ENCODE measurements around the gene JAK2.

DNA sequence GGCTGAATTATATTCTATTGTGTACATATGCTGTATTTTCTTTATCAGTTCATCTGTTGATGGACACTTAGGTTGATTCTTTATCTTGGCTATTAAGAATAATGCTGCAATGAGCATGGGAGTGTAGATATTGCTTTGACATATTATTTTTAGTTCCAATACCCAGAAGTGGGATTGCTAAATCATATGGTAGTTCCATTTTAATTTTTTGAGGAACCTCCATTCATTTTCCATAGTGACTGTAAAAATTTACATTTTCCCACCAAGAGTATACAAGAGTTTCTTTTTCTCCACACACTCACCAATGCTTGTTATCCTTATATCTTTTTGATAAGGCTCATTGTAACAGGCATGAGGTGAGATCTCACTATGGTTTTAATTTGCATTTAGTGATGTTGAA is 19.4 kb downstream of the JAK2 start:
- TF ChIP-seq POLR2A (IDR thresholded peaks at IDR 0.05): no peak
- TF ChIP-seq, protein P1, sequence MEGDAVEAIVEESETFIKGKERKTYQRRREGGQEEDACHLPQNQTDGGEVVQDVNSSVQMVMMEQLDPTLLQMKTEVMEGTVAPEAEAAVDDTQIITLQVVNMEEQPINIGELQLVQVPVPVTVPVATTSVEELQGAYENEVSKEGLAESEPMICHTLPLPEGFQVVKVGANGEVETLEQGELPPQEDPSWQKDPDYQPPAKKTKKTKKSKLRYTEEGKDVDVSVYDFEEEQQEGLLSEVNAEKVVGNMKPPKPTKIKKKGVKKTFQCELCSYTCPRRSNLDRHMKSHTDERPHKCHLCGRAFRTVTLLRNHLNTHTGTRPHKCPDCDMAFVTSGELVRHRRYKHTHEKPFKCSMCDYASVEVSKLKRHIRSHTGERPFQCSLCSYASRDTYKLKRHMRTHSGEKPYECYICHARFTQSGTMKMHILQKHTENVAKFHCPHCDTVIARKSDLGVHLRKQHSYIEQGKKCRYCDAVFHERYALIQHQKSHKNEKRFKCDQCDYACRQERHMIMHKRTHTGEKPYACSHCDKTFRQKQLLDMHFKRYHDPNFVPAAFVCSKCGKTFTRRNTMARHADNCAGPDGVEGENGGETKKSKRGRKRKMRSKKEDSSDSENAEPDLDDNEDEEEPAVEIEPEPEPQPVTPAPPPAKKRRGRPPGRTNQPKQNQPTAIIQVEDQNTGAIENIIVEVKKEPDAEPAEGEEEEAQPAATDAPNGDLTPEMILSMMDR (IDR thresholded peaks at IDR 0.05): no peak
